Loucy (cell line): Measurements from ENCODE around the gene RBM3.

Experiments used
- H2AFZ ChIP-seq: fragments of 200-600 bp; sonication (generic); 2 replicates; pipeline ENCODE4 v1.6.0; 2016; ENCODE audit warnings: antibody characterized with exemption, mild to moderate bottlenecking, low read length, moderate library complexity
- H3F3A ChIP-seq: fragments of 200-600 bp; 2 replicates; pipeline ENCODE4 v1.6.0; 2016; ENCODE audit warnings: antibody characterized with exemption, low read depth, mild to moderate bottlenecking
- H3K27me3 ChIP-seq: fragments of 200-600 bp; sonication (generic); 2 replicates; pipeline ENCODE4 v1.6.1; 2014; ENCODE audit warnings: low read length, mild to moderate bottlenecking; ENCODE audit not compliant: insufficient read depth, poor library complexity, severe bottlenecking
- H3K36me3 ChIP-seq: fragments of 200-600 bp; sonication (generic); 2 replicates; pipeline ENCODE4 v1.6.1; 2016; ENCODE audit warnings: low read length; ENCODE audit not compliant: insufficient read depth
- H3K4me1 ChIP-seq: fragments of 200-600 bp; sonication (generic); 2 replicates; pipeline ENCODE4 v1.5.1; 2014; ENCODE audit warnings: low read length, mild to moderate bottlenecking; ENCODE audit not compliant: insufficient read depth, poor library complexity, severe bottlenecking
- H3K4me2 ChIP-seq: fragments of 200-600 bp; sonication (generic); 2 replicates; pipeline ENCODE4 v1.6.0; 2014; ENCODE audit warnings: antibody characterized with exemption, low read length, low read depth, mild to moderate bottlenecking; ENCODE audit not compliant: poor library complexity, severe bottlenecking
- H3K4me3 ChIP-seq: fragments of 200-600 bp; sonication (generic); 2 replicates; pipeline ENCODE4 v1.5.1; 2014; ENCODE audit warnings: low read length, mild to moderate bottlenecking, mixed read lengths; ENCODE audit not compliant: poor library complexity, severe bottlenecking
- H3K79me2 ChIP-seq: fragments of 200-600 bp; sonication (generic); 2 replicates; pipeline ENCODE4 v1.6.1; 2014; ENCODE audit warnings: low read length; ENCODE audit not compliant: insufficient read depth
- H3K9ac ChIP-seq: fragments of 200-600 bp; sonication (generic); 2 replicates; pipeline ENCODE4 v1.6.0; 2014; ENCODE audit warnings: mild to moderate bottlenecking, low read depth, low read length, moderate library complexity; ENCODE audit not compliant: poor library complexity, severe bottlenecking
- H3K9me2 ChIP-seq: fragments of 200-600 bp; sonication (generic); replicated peaks from 2 replicates; pipeline ENCODE4 v1.6.1; 2016; ENCODE audit warnings: low read depth, low read length, mixed read lengths
- H3K9me3 ChIP-seq: fragments of 200-600 bp; sonication (generic); 2 replicates; pipeline ENCODE4 v1.6.1; 2014; ENCODE audit warnings: mild to moderate bottlenecking, antibody characterized with exemption, low read length, low read depth; ENCODE audit not compliant: insufficient read depth
- H4K20me1 ChIP-seq: fragments of 200-600 bp; sonication (generic); 2 replicates; pipeline ENCODE4 v1.6.0; 2014; ENCODE audit warnings: antibody characterized with exemption, low read length, mild to moderate bottlenecking; ENCODE audit not compliant: insufficient read depth, poor library complexity, severe bottlenecking
- CTCF ChIP-seq: fragments of 200-600 bp; sonication (generic); conservative IDR thresholded peaks from 2 replicates; pipeline ENCODE4 v1.5.1; 2014; ENCODE audit warnings: mild to moderate bottlenecking, antibody characterized with exemption, low read length
- EZH2phosphoT487 ChIP-seq: fragments of 200-600 bp; IDR thresholded peaks from 2 replicates; pipeline ENCODE4 v1.6.1; 2018; ENCODE audit warnings: antibody characterized with exemption, mild to moderate bottlenecking, moderate library complexity, borderline replicate concordance

RBM3 gene

GRCh38 chrX:48531358-48531959 lies 42.8 kb upstream of the RBM3 start:
- Histone ChIP-seq H3K79me2 (peaks cover 3% of the 10 kb centered on the region; the same call in 1 of the 2 replicates), H3K9ac (no peak overlapping the region), H3K27me3 (no peaks in the 10 kb centered on the region), H2AFZ (no peak overlapping the region), H3K4me2 (no peak overlapping the region), H3K9me3 (no peaks in the 10 kb centered on the region), H3K36me3 (peaks cover 21% of the 10 kb centered on the region; the same call in 1 of the 2 replicates), H3K9me2 (no peaks in the 10 kb centered on the region), H3K4me1 (peaks cover 2% of the 10 kb centered on the region), H4K20me1 (no peaks in the 10 kb centered on the region), H3F3A (no peaks in the 10 kb centered on the region), H3K4me3 (no peak overlapping the region)
- TF ChIP-seq EZH2phosphoT487 (no peak), CTCF (no peak)

DNA sequence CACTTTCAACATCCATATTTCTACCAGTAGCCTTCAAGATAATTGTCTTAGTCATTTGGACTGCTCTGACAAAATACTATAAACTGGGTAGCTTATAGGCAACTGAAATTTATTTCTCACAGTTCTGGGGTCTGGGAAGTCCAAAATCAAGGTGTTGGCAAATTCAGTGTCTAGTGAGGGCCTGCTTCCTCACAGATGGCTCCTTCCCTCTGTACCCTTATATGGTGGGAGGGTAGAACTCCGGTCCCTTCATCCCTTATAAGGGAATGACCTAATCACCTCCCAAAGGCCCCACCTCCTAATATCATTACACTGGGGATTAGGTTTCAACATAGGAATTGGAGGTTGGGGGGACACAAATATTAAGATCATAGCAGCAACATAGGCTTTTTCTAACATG lies 42.1 kb upstream of the RBM3 start:
- no peak overlapping the region for H3K9ac ChIP-seq
- H3K79me2 ChIP-seq = no peaks in the 10 kb centered on the region
- no peaks in the 10 kb centered on the region for H3F3A ChIP-seq
- H3K4me3 ChIP-seq = no peak overlapping the region
- no peaks in the 10 kb centered on the region for H3K4me1 ChIP-seq
- no peaks in the 10 kb centered on the region for H4K20me1 ChIP-seq
- no peak overlapping the region for H2AFZ ChIP-seq
- no peaks in the 10 kb centered on the region for H3K9me3 ChIP-seq
- H3K9me2 ChIP-seq = no peaks in the 10 kb centered on the region
- TF ChIP-seq CTCF (no peak), EZH2phosphoT487 (no peak)
- H3K36me3 ChIP-seq = peaks cover 14% of the 10 kb centered on the region; the same call in 1 of the 2 replicates
- no peaks in the 10 kb centered on the region for H3K27me3 ChIP-seq
- H3K4me2 ChIP-seq = no peak overlapping the region

DNA sequence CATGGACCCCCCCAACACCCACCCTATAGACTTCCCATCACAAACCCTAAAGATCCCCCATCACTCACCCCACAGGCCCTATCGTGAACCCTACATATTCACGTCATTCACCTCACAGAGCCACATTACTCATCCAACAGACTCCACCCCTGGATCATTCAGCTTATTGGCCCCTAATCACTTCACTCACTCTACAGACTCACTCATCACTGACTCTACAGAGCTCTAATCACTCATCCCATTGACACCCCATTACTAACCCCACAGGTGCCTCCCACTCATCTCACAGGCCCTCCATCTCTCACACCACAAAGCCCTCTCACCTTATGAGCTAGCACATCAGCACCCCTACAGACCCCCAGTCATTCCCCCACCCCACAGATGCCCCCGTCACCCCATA lies 41.1 kb upstream of the RBM3 start:
- no peaks in the 10 kb centered on the region for H4K20me1 ChIP-seq
- H3K9me2 ChIP-seq = no peaks in the 10 kb centered on the region
- TF ChIP-seq CTCF = no peak
- TF ChIP-seq EZH2phosphoT487 = no peak
- H3F3A ChIP-seq = no peaks in the 10 kb centered on the region
- no peak overlapping the region for H2AFZ ChIP-seq
- H3K36me3 ChIP-seq = peaks cover 8% of the 10 kb centered on the region; the same call in 1 of the 2 replicates
- no peaks in the 10 kb centered on the region for H3K4me1 ChIP-seq
- H3K9ac ChIP-seq = no peak overlapping the region
- no peak overlapping the region for H3K4me3 ChIP-seq
- no peak overlapping the region for H3K4me2 ChIP-seq
- H3K79me2 ChIP-seq = no peaks in the 10 kb centered on the region
- no peaks in the 10 kb centered on the region for H3K27me3 ChIP-seq
- H3K9me3 ChIP-seq = no peaks in the 10 kb centered on the region
